ENCODE data around the gene MRPL10.

Gene MRPL10

DNA sequence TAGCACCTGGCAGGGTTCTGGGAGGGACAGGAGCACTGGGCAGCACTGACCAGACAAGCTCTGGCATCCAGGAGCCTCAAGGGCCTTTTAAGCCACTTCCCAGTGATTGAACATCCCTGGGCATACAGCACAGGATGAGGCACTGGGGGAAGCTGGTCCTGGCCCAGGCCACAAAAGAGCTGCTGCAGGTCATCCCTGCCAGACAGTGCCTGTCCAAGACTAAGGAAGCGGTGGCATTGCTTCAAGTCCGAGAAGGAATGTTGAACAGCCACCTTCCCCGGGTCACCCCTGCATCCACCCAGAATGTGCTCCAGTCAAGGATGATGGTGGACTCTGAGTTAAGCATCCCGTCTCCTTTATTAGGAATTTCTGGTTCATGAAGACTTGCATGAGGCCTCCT, 8.6 kb downstream of the MRPL10 start:
- no peak for DNase-seq (ENCODE audit: low read depth in 1 of 2, low spot score in 1 of 2)
- TF ChIP-seq JUND (IDR thresholded peaks at IDR 0.05; ENCODE audit: low read depth): no peak
- in situ Hi-C loops (cut with HindIII; ENCODE audit: low pct_unique_long_range_greater_than_20kb, low sequenced_read_pairs): no loop called here

DNA sequence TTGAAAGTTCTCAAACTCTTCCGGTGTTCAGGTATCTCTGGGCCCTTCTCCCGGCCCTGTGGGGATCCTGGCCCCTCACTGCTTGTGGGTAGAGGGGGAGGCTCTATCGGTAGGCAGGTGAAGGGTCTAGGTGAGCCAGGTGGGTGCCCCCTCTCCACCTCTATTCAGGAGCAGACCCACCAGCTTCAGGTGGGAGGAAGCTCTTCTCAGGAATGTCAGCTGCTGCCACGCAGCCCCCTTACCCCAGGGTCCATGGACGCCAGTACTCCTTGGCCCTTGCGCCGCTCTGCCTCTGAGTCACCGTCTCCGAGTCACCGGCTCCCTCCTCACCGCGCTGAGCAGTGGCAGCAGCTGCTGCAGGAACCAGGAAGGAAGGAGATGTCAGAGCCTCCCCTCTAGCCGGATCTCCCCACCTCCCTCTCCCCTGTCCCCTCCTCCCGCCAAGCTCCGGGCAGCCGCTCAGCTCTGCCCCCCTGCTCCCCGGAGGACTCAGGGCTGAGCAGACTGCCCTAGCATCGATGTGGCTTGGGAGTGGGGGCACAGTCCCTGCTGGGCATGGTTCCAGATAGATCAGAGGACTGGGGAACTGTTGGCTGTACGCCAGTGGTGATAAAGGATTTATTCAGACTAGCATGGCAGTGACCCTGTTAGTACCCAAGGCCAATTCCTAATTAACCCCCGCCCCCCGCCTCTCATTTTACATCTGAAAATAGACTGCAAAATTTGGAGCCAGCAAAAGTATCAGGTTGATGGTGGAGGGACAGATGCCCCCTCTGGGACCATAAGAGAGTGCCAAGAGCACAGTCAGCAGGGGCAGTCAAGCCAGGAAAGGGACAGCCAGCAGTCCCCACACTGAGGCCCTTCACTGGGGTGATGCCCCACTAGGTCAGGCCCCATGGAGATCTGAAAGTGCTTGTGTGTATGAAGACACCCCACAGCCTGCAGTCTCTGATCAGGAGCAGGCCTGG, 9.6 kb downstream of the MRPL10 start, which contains the start of gene OSBPL7:
OSBPL7 (minus strand) TSS at position 371 of the 968 bp plus-strand sequence. CDS start 1,516 bp downstream, outside the sequence.
- DNase-seq (ENCODE audit: low read depth in 1 of 2, low spot score in 1 of 2): peak; percentile 79 to 80
- in situ Hi-C loops (cut with HindIII; ENCODE audit: low pct_unique_long_range_greater_than_20kb, low sequenced_read_pairs): no loop called here
- TF ChIP-seq JUND (IDR thresholded peaks at IDR 0.05; ENCODE audit: low read depth): no peak

DNA sequence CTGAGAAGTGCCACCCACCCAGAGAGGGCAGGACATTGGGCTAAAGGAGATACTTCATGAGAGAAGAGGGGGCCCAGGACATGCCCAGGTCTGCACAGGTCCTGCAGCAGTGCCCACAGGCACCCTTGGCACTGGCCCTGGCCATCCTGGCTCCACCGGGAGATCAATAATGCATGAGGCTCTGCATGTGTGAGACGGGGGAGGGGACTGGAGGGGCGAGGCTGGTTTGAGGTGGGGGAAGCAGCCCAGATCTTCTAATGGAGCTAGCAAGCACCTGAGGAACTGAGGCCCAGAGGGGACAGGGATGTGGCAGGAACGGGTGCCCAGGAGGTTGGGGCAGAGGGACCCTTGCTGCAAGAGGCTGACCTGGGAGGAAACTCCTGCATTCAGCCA, 10.3 kb downstream of the MRPL10 start:
- no peak for TF ChIP-seq JUND (IDR thresholded peaks at IDR 0.05; ENCODE audit: low read depth)
- in situ Hi-C loops (cut with HindIII; ENCODE audit: low pct_unique_long_range_greater_than_20kb, low sequenced_read_pairs): no loop called here

GRCh38 chr17:47820033-47820789, 11.1 kb downstream of the MRPL10 start:
- TF ChIP-seq JUND (IDR thresholded peaks at IDR 0.05; ENCODE audit: low read depth): no peak
- DNase-seq (ENCODE audit: low read depth in 1 of 2, low spot score in 1 of 2): no peak
- in situ Hi-C loops (cut with HindIII; ENCODE audit: low pct_unique_long_range_greater_than_20kb, low sequenced_read_pairs): no loop called here

More for the DNA sequence above, 10.3 kb downstream of the MRPL10 start:
- DNase-seq (ENCODE audit: low read depth in 1 of 2, low spot score in 1 of 2): no peak

DNA sequence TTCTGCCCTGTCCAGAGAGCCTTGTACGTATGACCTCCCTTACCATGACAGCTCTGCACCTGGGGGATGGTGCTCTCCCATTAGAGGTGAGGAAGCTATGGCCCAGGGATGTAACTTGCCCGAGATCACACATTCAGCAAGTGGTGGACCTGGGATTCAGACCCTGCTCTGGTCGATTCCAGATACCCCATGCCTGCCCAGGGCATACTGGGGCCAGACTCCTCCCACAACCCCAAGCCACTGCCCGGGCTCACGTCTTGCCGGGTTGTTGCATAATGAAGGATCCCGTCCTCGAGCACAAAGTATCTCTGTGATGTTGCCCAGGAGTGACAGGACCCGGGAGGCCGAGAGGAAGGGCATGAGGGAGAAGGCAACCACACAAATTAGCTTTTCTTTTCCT, 11.9 kb downstream of the MRPL10 start:
- in situ Hi-C loops (cut with HindIII; ENCODE audit: low pct_unique_long_range_greater_than_20kb, low sequenced_read_pairs): no loop called here
- TF ChIP-seq JUND (IDR thresholded peaks at IDR 0.05; ENCODE audit: low read depth): no peak
- no peak for DNase-seq (ENCODE audit: low read depth in 1 of 2, low spot score in 1 of 2)

DNA sequence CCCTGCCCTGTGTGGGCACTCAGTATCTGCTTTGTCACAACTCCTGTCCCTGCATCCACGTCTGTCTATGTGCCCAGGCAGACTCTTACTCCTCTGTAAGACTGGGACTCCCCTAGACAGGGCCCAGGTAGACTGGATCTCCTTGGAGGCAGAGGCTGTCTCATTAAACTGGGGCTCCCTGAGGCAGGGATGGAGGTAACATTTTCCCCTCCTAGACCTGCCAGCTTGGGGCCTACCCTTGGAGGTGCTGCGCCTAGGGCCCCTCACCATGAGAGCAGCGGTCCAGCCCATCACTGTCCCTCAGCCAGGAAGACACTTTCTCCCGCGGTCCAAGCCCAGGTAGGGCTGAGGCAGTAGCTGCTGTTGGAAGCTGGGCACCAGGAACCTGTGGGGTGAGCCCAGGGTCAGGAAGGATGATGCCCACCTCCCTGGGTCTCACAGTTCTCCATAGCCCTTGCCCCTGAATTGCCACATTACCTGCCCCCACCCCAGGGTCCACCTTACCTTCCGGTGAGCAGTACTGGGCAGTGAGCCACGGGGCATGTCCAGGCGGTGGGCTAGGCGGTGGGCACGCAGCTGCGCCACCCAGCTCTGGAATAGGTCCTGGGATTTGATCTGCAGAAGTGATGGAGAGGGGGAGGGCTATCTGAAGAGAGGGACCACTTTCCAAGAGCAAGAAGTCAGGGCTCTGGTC, 13.2 kb downstream of the MRPL10 start:
- no peak for DNase-seq (ENCODE audit: low read depth in 1 of 2, low spot score in 1 of 2)
- no peak for TF ChIP-seq JUND (IDR thresholded peaks at IDR 0.05; ENCODE audit: low read depth)
- in situ Hi-C loops (cut with HindIII; ENCODE audit: low pct_unique_long_range_greater_than_20kb, low sequenced_read_pairs): no loop called here

DNA sequence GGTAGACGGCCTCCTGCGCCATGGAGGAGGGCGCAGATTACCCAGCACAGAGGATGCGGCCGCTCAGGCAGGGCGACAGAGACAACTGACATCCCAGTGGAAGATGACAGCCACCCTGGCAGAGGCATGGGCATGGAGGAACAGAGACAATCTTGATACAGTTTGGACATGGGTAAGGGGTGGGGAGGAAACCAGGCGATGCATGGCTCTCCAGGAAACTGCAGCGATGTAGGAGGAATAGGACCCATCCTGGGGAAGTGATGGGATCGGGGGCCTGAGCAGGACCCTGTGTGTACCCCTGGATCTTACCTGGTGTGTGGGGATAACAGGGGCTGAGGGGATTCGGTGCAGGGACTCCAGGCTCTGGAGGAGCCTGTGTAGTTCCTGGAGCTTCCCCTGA, 14.4 kb downstream of the MRPL10 start:
- no peak for DNase-seq (ENCODE audit: low read depth in 1 of 2, low spot score in 1 of 2)
- no peak for TF ChIP-seq JUND (IDR thresholded peaks at IDR 0.05; ENCODE audit: low read depth)
- in situ Hi-C loops (cut with HindIII; ENCODE audit: low pct_unique_long_range_greater_than_20kb, low sequenced_read_pairs): no loop called here

- in situ Hi-C loops (cut with HindIII; ENCODE audit: low pct_unique_long_range_greater_than_20kb, low sequenced_read_pairs): no loop called here
- DNase-seq (ENCODE audit: low read depth in 1 of 2, low spot score in 1 of 2): no peak
- TF ChIP-seq JUND (IDR thresholded peaks at IDR 0.05; ENCODE audit: low read depth): no peak
Measured at GRCh38 chr17:47816111-47816735, 15.1 kb downstream of the MRPL10 start.

GRCh38 chr17:47815106-47815918, 16.0 kb downstream of the MRPL10 start:
- in situ Hi-C loops (cut with HindIII; ENCODE audit: low pct_unique_long_range_greater_than_20kb, low sequenced_read_pairs): no loop called here
- TF ChIP-seq JUND (IDR thresholded peaks at IDR 0.05; ENCODE audit: low read depth): no peak
- DNase-seq (ENCODE audit: low read depth in 1 of 2, low spot score in 1 of 2): no peak

- in situ Hi-C loops (cut with HindIII; ENCODE audit: low pct_unique_long_range_greater_than_20kb, low sequenced_read_pairs): no loop called here
- TF ChIP-seq JUND (IDR thresholded peaks at IDR 0.05; ENCODE audit: low read depth): no peak
- no peak for DNase-seq (ENCODE audit: low read depth in 1 of 2, low spot score in 1 of 2)
Measured at GRCh38 chr17:47813512-47814031, 17.8 kb downstream of the MRPL10 start.

GRCh38 chr17:47813077-47813476, 18.3 kb downstream of the MRPL10 start:
- in situ Hi-C loops (cut with HindIII; ENCODE audit: low pct_unique_long_range_greater_than_20kb, low sequenced_read_pairs): no loop called here
- no peak for TF ChIP-seq JUND (IDR thresholded peaks at IDR 0.05; ENCODE audit: low read depth)
- no peak for DNase-seq (ENCODE audit: low read depth in 1 of 2, low spot score in 1 of 2)
